Spleen (tissue), 7 donors: ENCODE measurements around the gene TMEM108.

ENCODE experiments used
- CTCF ChIP-seq, 11 experiments: fragments of 200-600 bp in 7 of 11; fragments of 450-650 bp in 4 of 11; sonication (generic) in 4 of 11; IDR thresholded peaks in 8 of 11; conservative IDR thresholded peaks in 3 of 11; 1 replicate in 7 of 11; 2 replicates in 4 of 11; pipeline versions ENCODE4 v1.4.0 to v1.8.0; 2016 to 2021; ENCODE audit warnings: antibody characterized with exemption in 11 of 11, inconsistent platforms in 4 of 11, mild to moderate bottlenecking in 1 of 11
- POLR2A ChIP-seq, 3 donors: fragments of 450-650 bp; IDR thresholded peaks; one replicate each; pipeline ENCODE4 v1.5.1; 2017; ENCODE audit warnings: antibody characterized with exemption in 3 of 3, mild to moderate bottlenecking in 1 of 3
- POLR2AphosphoS5 ChIP-seq, 3 donors: sonication (generic); formaldehyde crosslinking; IDR thresholded peaks; one replicate each; pipeline ENCODE4 v1.5.1; 2017; ENCODE audit warnings: antibody characterized with exemption in 3 of 3
- donor health status: DM: no; HTN: no; CAD: no; lungs with moderate emphysema.
- donor health status: DM: no; HTN: no; CAD: no.
- donor health status: DM: no; HTN: no; CAD: no.

- TF ChIP-seq CTCF (IDR thresholded peaks at IDR 0.05 in 8 of 11, conservative IDR thresholded peaks at IDR 0.05 in 3 of 11) (no peak), POLR2AphosphoS5 (IDR thresholded peaks at IDR 0.05) (no peak), POLR2A (IDR thresholded peaks at IDR 0.05) (no peak)
These were observed 121.6 kb downstream of the TMEM108 start for GRCh38 chr3:133159498-133160475.
